Thymus (tissue), 11 donors: ENCODE data around the gene CEP76. TPM values are rescaled to one million over a fixed set of nuclear protein-coding genes. Genes with fewer than 3 reads are reported as not detected.

Experiments used
- DNase-seq, 9 donors: peaks; one replicate each; pipeline ENCODE4 v3.0.0-alpha.2; 2013; ENCODE audit warnings: low spot score in 9 of 9, low read depth in 6 of 9, missing footprints in 1 of 9
- H3K27ac ChIP-seq, 2 donors: one replicate each; pipeline ENCODE4 v1.5.1; 2013; ENCODE audit warnings: control low read depth in 1 of 2, low read depth in 1 of 2, low read length in 1 of 2, mild to moderate bottlenecking in 1 of 2, moderate library complexity in 1 of 2
- H3K27me3 ChIP-seq, 2 donors: one replicate each; pipeline ENCODE4 v1.5.1; 2013; ENCODE audit warnings: low read length in 1 of 2; ENCODE audit not compliant: control insufficient read depth in 2 of 2, insufficient read depth in 1 of 2
- H3K36me3 ChIP-seq, 2 donors: one replicate each; pipeline ENCODE4 v1.5.1; 2013; ENCODE audit warnings: low read length in 1 of 2, mild to moderate bottlenecking in 1 of 2, moderate library complexity in 1 of 2; ENCODE audit not compliant: control insufficient read depth in 2 of 2, insufficient read depth in 2 of 2
- H3K4me1 ChIP-seq, 2 donors: one replicate each; pipeline ENCODE4 v1.5.1; 2013; ENCODE audit warnings: low read length in 2 of 2; ENCODE audit not compliant: control insufficient read depth in 2 of 2, insufficient read depth in 2 of 2
- H3K4me3 ChIP-seq, 2 donors: one replicate each; pipeline ENCODE4 v1.5.1; 2013; ENCODE audit warnings: low read length in 2 of 2, control low read depth in 1 of 2, mild to moderate bottlenecking in 1 of 2
- H3K9me3 ChIP-seq, 2 donors: one replicate each; pipeline ENCODE4 v1.5.1; 2013; ENCODE audit warnings: low read length in 1 of 2, mild to moderate bottlenecking in 1 of 2; ENCODE audit not compliant: control insufficient read depth in 2 of 2, insufficient read depth in 1 of 2
- WGBS: extraction: QIAGEN DNeasy Blood & Tissue Kit; methylation state at CpG from one replicate; pipeline ENCODE4 v1.1.7; 2013; 5-methylcytosine and 5-hydroxymethylcytosine counted together
- polyA plus RNA-seq: library from polyadenylated mRNA; stranded (reverse); fragments of 200-250 nt; gene quantifications from one replicate; pipeline ENCODE4 v1.2.3, GENCODE V29; 2013
- total RNA-seq: library from RNA; stranded (reverse); fragments of 120-200 nt; gene quantifications from one replicate; pipeline ENCODE4 v1.2.4, GENCODE V29; 2013
- donor health status: healthy.

The CEP76 gene
- total and polyA plus RNA-seq, 2 donors = 4.7 to 14.4 TPM

DNA sequence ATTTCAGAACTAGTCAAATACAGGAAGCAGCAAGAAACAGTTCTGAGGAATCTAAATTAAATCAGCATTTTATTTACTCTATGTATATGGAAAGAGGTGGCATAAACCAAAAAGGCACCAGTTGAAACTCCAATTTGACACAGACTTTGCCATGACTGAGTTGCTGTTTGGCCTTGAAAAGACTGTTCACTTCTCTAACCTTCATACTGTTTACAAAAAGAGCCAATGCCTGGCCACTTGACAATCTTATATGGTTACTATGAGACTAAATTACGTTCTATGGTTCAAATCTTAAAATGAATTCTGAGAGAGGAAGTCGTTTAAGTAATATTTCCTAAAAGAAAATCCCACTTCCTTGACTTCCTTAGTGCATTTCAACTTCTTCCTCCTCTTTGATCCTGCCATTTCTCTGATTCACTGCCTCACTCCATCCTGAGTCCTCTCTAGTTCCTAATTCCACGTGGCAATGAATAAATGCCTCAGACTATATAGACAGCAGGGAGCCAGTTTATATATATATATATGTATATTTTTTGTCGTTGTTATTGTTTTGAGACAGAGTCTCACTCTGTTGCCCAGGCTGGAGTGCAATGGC is 13.2 kb downstream of the CEP76 start:
- no peak overlapping the region for H3K27ac ChIP-seq
- H3K27me3 ChIP-seq = no peaks in the 10 kb centered on the region
- no peaks in the 10 kb centered on the region for H3K9me3 ChIP-seq
- no peaks in the 10 kb centered on the region for H3K4me1 ChIP-seq
- DNase-seq = no peak
- H3K4me3 ChIP-seq = no peak overlapping the region
- H3K36me3 ChIP-seq = peaks cover 34 to 36% of the 10 kb centered on the region in 2 donors
- WGBS = 91% methylated on average over 4 of the region's 4 CpGs

DNA sequence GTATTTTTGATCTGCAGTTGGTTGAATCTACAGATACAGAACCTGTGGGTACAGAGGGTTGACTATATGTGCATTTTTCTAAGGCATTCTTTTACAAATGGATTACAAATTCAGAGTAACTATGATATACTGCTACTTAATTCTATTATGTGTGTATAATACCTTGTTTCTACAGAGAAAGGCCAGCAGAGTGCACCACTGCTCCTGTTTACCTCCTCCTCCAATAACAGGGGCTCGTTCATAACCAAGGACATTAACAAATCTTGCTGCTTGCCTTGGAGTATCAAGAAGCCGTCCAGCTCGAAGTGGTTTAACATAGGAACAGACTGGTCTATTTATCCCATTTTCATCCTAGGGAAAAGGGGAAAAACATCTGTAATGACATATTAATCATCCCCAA is 16.4 kb downstream of the CEP76 start:
- H3K4me1 ChIP-seq = no peaks in the 10 kb centered on the region
- WGBS = 91% methylated on average over 3 of the region's 3 CpGs
- peak in 1 of 9 donors; percentile 12 for DNase-seq
- H3K27ac ChIP-seq = no peak overlapping the region
- H3K36me3 ChIP-seq = peaks cover 25 to 31% of the 10 kb centered on the region in 2 donors
- no peaks in the 10 kb centered on the region for H3K9me3 ChIP-seq
- no peak overlapping the region for H3K4me3 ChIP-seq
- H3K27me3 ChIP-seq = no peaks in the 10 kb centered on the region

DNA sequence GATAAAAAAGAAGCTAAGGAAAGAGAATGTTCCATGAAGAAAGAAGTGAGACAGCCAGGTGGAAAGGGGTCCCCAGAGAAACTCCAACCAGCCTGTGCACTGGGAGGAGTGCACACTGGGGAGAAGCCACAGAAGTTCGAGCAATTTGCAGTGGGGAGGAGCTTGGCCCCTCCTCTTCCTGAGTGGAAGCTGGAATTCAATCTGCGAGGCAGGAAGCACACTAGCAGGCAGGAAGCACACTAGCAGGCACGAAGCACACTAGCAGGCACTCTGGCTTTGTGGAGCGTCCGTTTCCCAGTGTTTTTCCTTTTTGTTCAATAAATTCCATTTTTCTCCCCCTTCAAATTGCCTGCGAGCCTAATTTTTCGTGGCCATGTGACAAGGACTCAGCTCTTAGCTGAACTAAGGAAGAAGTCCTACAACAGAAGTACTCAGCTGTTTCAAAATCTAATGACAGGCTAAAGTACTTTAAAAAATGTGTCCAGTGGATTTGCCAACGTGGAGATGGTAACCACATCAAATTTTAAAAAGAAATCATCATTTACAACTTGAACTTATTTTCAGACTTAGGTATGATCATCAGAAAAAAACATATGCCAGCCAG is 23.2 kb downstream of the CEP76 start:
- no peak overlapping the region for H3K4me3 ChIP-seq
- peaks cover 37 to 53% of the 10 kb centered on the region in 2 donors for H3K36me3 ChIP-seq
- no peaks in the 10 kb centered on the region for H3K9me3 ChIP-seq
- no peaks in the 10 kb centered on the region for H3K27me3 ChIP-seq
- H3K27ac ChIP-seq = peak overlapping the region; percentile 1 to 36
- peaks cover 0 to 6% of the 10 kb centered on the region in 2 donors for H3K4me1 ChIP-seq
- DNase-seq = peak in 1 of 9 donors; percentile 16
- WGBS = 22% methylated on average over 8 of the region's 8 CpGs

DNA sequence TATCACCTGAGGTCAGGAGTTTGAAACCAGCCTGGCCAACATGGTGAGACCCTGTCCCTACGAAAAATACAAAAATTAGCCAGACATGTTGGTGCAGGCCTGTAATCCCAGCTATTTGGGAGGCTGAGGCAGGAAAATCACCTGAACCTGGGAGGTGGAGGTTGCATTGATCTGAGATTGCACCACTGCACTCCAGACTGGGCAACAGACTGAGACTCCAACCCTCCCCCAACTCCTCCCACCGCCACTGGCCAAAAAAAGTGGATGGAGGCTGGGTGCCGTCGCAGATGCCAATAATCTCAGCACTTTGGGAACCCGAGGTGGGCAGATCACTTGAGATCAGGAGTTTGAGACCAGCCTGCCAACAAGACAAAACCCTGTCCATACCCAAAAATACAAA is 34.5 kb downstream of the CEP76 start:
- 98% methylated on average over 5 of the region's 5 CpGs for WGBS
- Histone ChIP-seq H3K36me3 (peaks cover 3 to 8% of the 10 kb centered on the region in 2 donors), H3K4me3 (no peak overlapping the region), H3K9me3 (no peaks in the 10 kb centered on the region), H3K27ac (no peak overlapping the region), H3K4me1 (no peaks in the 10 kb centered on the region), H3K27me3 (no peaks in the 10 kb centered on the region)
- DNase-seq = no peak

DNA sequence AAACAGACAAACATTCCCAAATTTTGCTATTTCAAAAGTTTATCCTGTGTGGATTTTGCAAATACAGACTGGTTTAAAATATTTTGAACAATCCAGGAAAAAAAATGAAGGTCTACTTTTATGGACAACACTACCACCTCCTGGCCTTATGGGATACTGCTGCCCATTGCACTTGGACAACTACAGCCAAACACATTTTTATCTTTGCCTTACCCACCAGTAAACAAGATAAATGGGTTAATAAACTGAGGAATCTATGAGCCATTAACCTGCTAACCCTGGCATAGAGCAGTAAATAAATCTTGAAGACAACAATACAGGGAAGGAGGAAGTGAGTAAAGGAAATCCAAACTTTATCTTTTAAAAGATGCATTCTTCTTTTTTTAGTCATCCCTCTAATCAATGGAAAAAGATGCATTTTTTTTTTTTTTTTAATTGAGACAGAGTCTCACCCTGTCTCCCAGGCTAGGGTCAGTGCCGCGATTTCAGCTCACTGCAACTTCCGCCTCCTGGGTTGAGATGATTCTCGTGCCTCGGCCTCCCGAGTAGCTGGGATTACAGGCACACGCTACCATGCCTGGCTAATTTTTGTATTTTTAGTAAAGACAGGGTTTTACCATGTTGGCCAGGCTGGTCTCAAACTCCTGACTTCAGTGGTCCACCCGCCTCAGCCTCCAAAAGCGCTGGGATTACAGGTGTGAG is 42.5 kb downstream of the CEP76 start:
- Histone ChIP-seq H3K27ac (no peak overlapping the region), H3K9me3 (no peaks in the 10 kb centered on the region), H3K4me1 (no peaks in the 10 kb centered on the region), H3K27me3 (peaks cover 27 to 38% of the 10 kb centered on the region in 2 donors), H3K4me3 (no peak overlapping the region), H3K36me3 (no peaks in the 10 kb centered on the region)
- 97% methylated on average over 9 of the region's 9 CpGs for WGBS
- peak in 6 of 9 donors; percentile 25 to 61 (median 38) for DNase-seq

DNA sequence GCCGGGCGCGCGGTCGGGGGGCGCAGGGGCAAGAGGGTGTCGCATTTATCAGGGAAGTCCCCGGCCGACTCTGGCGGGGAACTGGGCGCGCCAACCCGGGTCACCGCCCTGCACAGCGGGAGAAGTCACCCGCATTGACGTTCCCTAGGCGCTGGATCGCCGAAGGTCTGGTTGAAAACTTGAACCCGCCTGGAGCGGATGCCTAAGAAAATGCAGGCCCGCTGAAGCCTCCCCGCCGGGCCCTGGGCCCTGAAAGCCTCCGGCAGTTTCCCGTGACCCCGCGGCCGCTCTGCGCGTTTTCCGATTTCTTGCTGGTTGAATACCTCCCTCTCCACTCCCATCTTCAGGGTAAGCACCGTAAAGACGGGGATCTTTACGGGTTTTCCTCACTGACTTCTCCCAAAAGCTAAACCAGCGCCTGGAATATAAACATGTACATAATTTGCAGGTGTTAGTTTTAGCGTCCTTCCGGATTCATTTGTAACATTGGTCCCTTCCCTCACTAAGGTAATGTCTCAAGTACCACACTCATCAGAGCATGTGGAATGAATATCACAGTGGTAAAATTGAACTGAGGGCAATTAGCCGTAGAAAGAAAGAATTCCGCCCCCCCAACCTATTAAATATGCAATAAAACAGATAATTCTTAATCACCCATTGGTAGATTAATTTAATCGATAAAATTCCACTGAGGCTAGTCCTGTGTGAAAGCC is 43.9 kb downstream of the CEP76 start:
- peak in 2 of 9 donors; percentile 1 to 25 for DNase-seq

DNA sequence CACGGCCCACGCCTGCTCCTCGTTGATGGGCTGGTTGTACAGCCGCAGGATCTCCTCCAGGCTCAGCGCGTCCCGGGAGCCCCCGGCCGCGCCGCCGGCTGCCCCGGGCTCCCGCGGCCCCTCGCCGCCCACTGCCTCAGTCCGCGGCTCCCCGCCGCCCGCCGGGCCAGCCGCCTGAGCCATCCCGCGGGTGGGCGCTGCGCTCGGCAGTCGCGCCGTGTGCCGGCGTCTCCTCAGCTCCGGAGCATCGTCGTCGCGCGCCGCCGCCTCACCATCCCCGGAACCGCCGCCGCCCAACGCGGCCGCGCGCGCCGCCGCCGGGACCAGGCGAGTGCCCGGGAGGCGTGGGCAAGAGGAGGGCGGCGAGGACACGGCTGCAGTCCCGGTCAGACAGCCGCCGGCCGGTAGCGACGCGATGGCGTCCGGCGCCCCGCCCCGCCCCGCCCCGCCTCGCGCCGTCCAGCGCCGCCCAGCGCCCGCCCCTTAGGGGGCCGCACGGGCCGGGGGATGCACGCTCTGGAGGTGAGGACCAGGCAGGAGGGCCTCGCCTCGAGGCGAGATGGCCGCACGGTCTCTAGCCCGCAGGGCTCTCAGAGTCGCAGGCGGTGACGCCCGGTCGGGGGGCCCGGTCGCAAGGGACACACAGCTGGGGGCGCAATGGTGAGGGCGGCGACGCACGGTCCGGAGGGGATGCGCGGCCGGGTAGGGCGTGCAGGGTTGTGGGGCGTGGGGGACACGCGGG is 44.7 kb downstream of the CEP76 start, which contains the start of gene SPIRE1:
SPIRE1 (minus strand) TSS at position 424 of the 742 bp plus-strand sequence; CDS start at position 183, 241 bp downstream.
- DNase-seq = peak in 3 of 9 donors; percentile 17 to 42 (median 21)
- Histone ChIP-seq H3K9me3 (no peaks in the 10 kb centered on the region), H3K4me1 (peaks cover 0 to 3% of the 10 kb centered on the region in 2 donors), H3K27me3 (peaks cover 27 to 38% of the 10 kb centered on the region in 2 donors), H3K4me3 (peak within 1 kb of the TSS; percentile 24 to 68), H3K27ac (peak within 1 kb of the TSS in 1 of 2 donors; percentile 81), H3K36me3 (no peaks in the 10 kb centered on the region)
- under 1% methylated on average over 112 of the region's 112 CpGs for WGBS

More for the DNA sequence above, 43.9 kb downstream of the CEP76 start:
- peak overlapping the region in 1 of 2 donors; percentile 77 for H3K27ac ChIP-seq
- no peaks in the 10 kb centered on the region for H3K36me3 ChIP-seq
- H3K4me1 ChIP-seq = no peaks in the 10 kb centered on the region
- WGBS = 16% methylated on average over 42 of the region's 42 CpGs
- peaks cover 27 to 38% of the 10 kb centered on the region in 2 donors for H3K27me3 ChIP-seq
- H3K4me3 ChIP-seq = peak overlapping the region; percentile 24 to 68
- no peaks in the 10 kb centered on the region for H3K9me3 ChIP-seq

DNA sequence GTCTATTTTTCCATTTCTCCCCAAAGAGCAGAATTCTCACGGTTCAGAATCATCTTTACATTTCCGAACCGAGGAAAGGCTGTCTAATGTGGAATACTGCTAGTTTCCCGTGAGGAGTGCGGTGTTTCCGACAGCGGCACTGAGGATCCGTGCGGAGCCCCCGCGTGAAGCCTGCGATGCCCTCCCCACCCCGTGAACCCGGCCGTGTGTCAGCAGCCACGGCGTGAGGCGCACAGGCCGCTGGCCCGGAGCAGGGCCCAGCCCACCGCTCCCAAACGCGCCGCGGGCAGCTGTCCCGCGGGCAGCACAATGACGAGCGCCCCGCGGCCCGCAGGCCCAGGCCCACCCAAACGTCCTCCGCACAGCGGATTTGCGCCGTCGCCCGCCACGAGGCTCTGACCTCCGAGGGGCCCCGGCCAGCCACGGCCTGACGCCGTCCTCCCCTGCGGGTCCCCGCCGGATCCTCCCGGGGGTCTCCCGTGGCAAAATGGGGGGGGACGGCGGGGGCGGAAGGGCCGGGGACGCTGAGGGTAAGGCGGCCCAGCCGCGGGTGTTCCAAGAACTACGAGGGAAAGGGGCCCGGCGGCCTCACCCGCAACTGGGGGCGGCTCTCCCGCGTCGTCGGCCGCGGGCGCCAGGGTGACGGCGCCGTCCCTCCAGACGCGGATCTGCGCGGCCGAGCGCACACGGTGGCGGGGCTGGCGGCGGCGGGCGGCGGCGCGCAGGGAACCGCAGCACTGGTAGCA is 45.4 kb downstream of the CEP76 start:
- peaks cover 0 to 4% of the 10 kb centered on the region in 2 donors for H3K4me1 ChIP-seq
- 2% methylated on average over 89 of the region's 89 CpGs for WGBS
- peak overlapping the region; percentile 8 to 68 for H3K4me3 ChIP-seq
- H3K9me3 ChIP-seq = no peaks in the 10 kb centered on the region
- peaks cover 27 to 38% of the 10 kb centered on the region in 2 donors for H3K27me3 ChIP-seq
- H3K27ac ChIP-seq = peak overlapping the region in 1 of 2 donors; percentile 81
- peak in 2 of 9 donors; percentile 5 to 28 for DNase-seq
- H3K36me3 ChIP-seq = no peaks in the 10 kb centered on the region
